HCT116 (cell line): Measurements from ENCODE around the gene AP5Z1. TPM values are rescaled to one million over a fixed set of nuclear protein-coding genes. Genes with fewer than 3 reads are reported as not detected.
A peak's percentile ranks its signal among the peaks of the same experiment; 100 is the strongest.

Experiments used
- ATAC-seq: fragments of 200-7000 bp; cut with Tn5 transposase; 2 replicates; pipeline ENCODE4 v1.9.1; 2020; ENCODE audit warnings: mild to moderate bottlenecking, moderate library complexity
- BruUV-seq: library from RNA; stranded (reverse); fragments of 400-500 nt; replicated peaks from 2 replicates; lab custom pipeline; 2021; lab: Mats Ljungman, UMichigan
- CTCF ChIA-PET: fragments of 300-600 bp; sonication (Branson Sonifier 250); formaldehyde crosslinking; loops from one replicate; lab custom pipeline; 2021; ENCODE audit warnings: antibody characterized with exemption; lab: Charles Lee
- POLR2A ChIA-PET: fragments of 300-600, 350-600 bp; sonication (Branson Sonifier 250); formaldehyde crosslinking; loops from one replicate; lab custom pipeline; 2021; ENCODE audit warnings: antibody characterized with exemption; lab: Charles Lee
- RAD21 ChIA-PET, 2 experiments: fragments of 300-600 bp; sonication (Branson Sonifier 250); formaldehyde crosslinking; loops; one replicate each; lab custom pipeline; 2023; ENCODE audit warnings: low total read pairs in 2 of 2; ENCODE audit not compliant: uncharacterized antibody in 2 of 2, unreplicated experiment in 2 of 2, low non-redundant PET in 1 of 2; lab: Charles Lee
- DNase-seq: peaks from one replicate; pipeline ENCODE4 v3.0.0-alpha.2; 2010; ENCODE audit warnings: low read depth, low spot score
- H2AFZ ChIP-seq: fragments of 200-600 bp; shearing (Covaris generic), sonication (generic); 2 replicates; pipeline ENCODE4 v1.6.1; 2017; ENCODE audit warnings: low read depth, mixed run types, mixed read lengths, antibody characterized with exemption, low read length; ENCODE audit not compliant: poor library complexity, severe bottlenecking
- H3K27ac ChIP-seq: 2 replicates; pipeline ENCODE4 v1.5.1; 2012; ENCODE audit warnings: low read depth, low read length
- H3K27me3 ChIP-seq: fragments of 200-600 bp; sonication (generic); 2 replicates; pipeline ENCODE4 v1.6.1; 2016; ENCODE audit warnings: mixed run types, low read length, mixed read lengths; ENCODE audit not compliant: insufficient read depth
- H3K36me3 ChIP-seq, 2 experiments: fragments of 200-500 bp in 1 of 2; fragments of 200-600 bp in 1 of 2; sonication (Bioruptor generic) in 1 of 2; sonication (generic) in 1 of 2; 2 replicates each; pipeline versions ENCODE4 v1.5.1 to v1.6.1; 2014 to 2016; ENCODE audit warnings: low read length in 2 of 2, inconsistent platforms in 1 of 2, mixed read lengths in 1 of 2, mixed run types in 1 of 2; ENCODE audit not compliant: insufficient read depth in 2 of 2, control insufficient read depth in 1 of 2
- H3K4me1 ChIP-seq, 2 experiments: fragments of 200-600 bp in 1 of 2; sonication (generic) in 1 of 2; 2 replicates each; pipeline versions ENCODE4 v1.5.1 to v1.6.1; 2012 to 2017; ENCODE audit warnings: low read length in 2 of 2, inconsistent platforms in 1 of 2, mild to moderate bottlenecking in 1 of 2, mixed read lengths in 1 of 2, mixed run types in 1 of 2, moderate library complexity in 1 of 2; ENCODE audit not compliant: insufficient read depth in 2 of 2, control insufficient read depth in 1 of 2
- H3K4me2 ChIP-seq: fragments of 200-600 bp; sonication (generic); 2 replicates; pipeline ENCODE4 v1.6.1; 2017; ENCODE audit warnings: mixed run types, low read length, mixed read lengths
- H3K4me3 ChIP-seq, 2 experiments: fragments of 200-600 bp in 1 of 2; sonication (generic) in 1 of 2; replicated peaks in 1 of 2; 2 replicates each; pipeline ENCODE4 v1.5.1; 2011 to 2016; ENCODE audit warnings: low read length in 2 of 2, control low read depth in 1 of 2, low read depth in 1 of 2, mild to moderate bottlenecking in 1 of 2, mixed read lengths in 1 of 2, mixed run types in 1 of 2
- H3K79me2 ChIP-seq: fragments of 200-600 bp; sonication (generic); 2 replicates; pipeline ENCODE4 v1.6.1; 2017; ENCODE audit warnings: mild to moderate bottlenecking, mixed run types, low read length, moderate library complexity, mixed read lengths; ENCODE audit not compliant: insufficient read depth
- H3K9ac ChIP-seq: fragments of 200-600 bp; sonication (generic); 2 replicates; pipeline ENCODE4 v1.6.1; 2016; ENCODE audit warnings: low read length, mixed read lengths
- H3K9me2 ChIP-seq: fragments of 200-600 bp; sonication (generic), shearing (Covaris generic); 2 replicates; pipeline ENCODE4 v1.6.1; 2017; ENCODE audit warnings: mixed run types, mild to moderate bottlenecking, moderate library complexity; ENCODE audit not compliant: insufficient read depth
- H3K9me3 ChIP-seq, 2 experiments: fragments of 200-500 bp in 1 of 2; fragments of 200-600 bp in 1 of 2; sonication (Bioruptor generic) in 1 of 2; sonication (generic) in 1 of 2; 2 replicates each; pipeline ENCODE4 v1.6.1; 2014 to 2017; ENCODE audit warnings: low read length in 2 of 2, mixed read lengths in 2 of 2, inconsistent platforms in 1 of 2, low read depth in 1 of 2, mild to moderate bottlenecking in 1 of 2, mixed run types in 1 of 2, moderate library complexity in 1 of 2; ENCODE audit not compliant: control insufficient read depth in 1 of 2, insufficient read depth in 1 of 2
- H4K20me1 ChIP-seq: fragments of 200-600 bp; sonication (generic), shearing (Covaris generic); 2 replicates; pipeline ENCODE4 v1.6.1; 2017; ENCODE audit warnings: mixed run types, mild to moderate bottlenecking, moderate library complexity; ENCODE audit not compliant: insufficient read depth
- ATF3 ChIP-seq: IDR thresholded peaks from 2 replicates; pipeline ENCODE4 v1.6.1; 2012
- ELF1 ChIP-seq: IDR thresholded peaks from 2 replicates; pipeline ENCODE4 v1.6.1; 2012; ENCODE audit warnings: low read depth, borderline replicate concordance
- EZH2 ChIP-seq: fragments of 200-600 bp; sonication (generic); IDR thresholded peaks from 2 replicates; pipeline ENCODE4 v1.6.1; 2017; ENCODE audit warnings: antibody characterized with exemption, mixed run types
- FOSL1 ChIP-seq: IDR thresholded peaks from 2 replicates; pipeline ENCODE4 v1.6.1; 2012; ENCODE audit warnings: low read depth
- JUND ChIP-seq: IDR thresholded peaks from 2 replicates; pipeline ENCODE4 v1.6.1; 2012
- MAX ChIP-seq: IDR thresholded peaks from 2 replicates; pipeline ENCODE4 v1.6.1; 2012
- POLR2A ChIP-seq: IDR thresholded peaks from 2 replicates; pipeline ENCODE4 v1.7.0; 2011; ENCODE audit warnings: borderline replicate concordance; ENCODE audit not compliant: insufficient read depth, insufficient read length; ENCODE audit errors: extremely low read depth
- POLR2AphosphoS5 ChIP-seq: IDR thresholded peaks from 2 replicates; pipeline ENCODE4 v1.6.1; 2011; ENCODE audit warnings: mild to moderate bottlenecking, low read depth, low read length, moderate library complexity
- RAD21 ChIP-seq: IDR thresholded peaks from 2 replicates; pipeline ENCODE4 v1.6.1; 2012; ENCODE audit warnings: low read depth, mild to moderate bottlenecking
- SIN3A ChIP-seq: IDR thresholded peaks from 2 replicates; pipeline ENCODE4 v1.6.1; 2012; ENCODE audit warnings: low read depth
- SRF ChIP-seq: IDR thresholded peaks from 2 replicates; pipeline ENCODE4 v1.6.1; 2012; ENCODE audit warnings: low read depth
- TCF7L2 ChIP-seq: IDR thresholded peaks from 2 replicates; pipeline ENCODE4 v1.7.0; 2011; ENCODE audit warnings: borderline replicate concordance, inconsistent platforms; ENCODE audit not compliant: insufficient read depth, insufficient read length; ENCODE audit errors: extremely low read depth
- YY1 ChIP-seq: IDR thresholded peaks from 2 replicates; pipeline ENCODE4 v1.6.1; 2011; ENCODE audit warnings: low read length, low read depth, moderate library complexity, mild to moderate bottlenecking; ENCODE audit not compliant: insufficient replicate concordance; ENCODE audit errors: extremely low read depth
- ZFX ChIP-seq: fragments of 450-650 bp; IDR thresholded peaks from 2 replicates; pipeline ENCODE4 v1.6.1; 2017
- intact Hi-C: fragments of 100-400 bp; cut with micrococcal nuclease; formaldehyde crosslinking; loops from 2 replicates; pipeline ENCODE4 v1.10.0; 2022
- total RNA-seq: library from RNA; stranded (reverse); gene quantifications from one replicate; pipeline ENCODE4 v1.2.1, GENCODE V29; 2021; ENCODE audit not compliant: unreplicated experiment
- TF ChIP-seq, protein P1 (sequence below): IDR thresholded peaks from 2 replicates; pipeline ENCODE4 v1.6.1; 2011; ENCODE audit warnings: mild to moderate bottlenecking, low read length, moderate library complexity; ENCODE audit not compliant: insufficient replicate concordance; ENCODE audit errors: extremely low read depth
- TF ChIP-seq, protein P2 (sequence below): IDR thresholded peaks from 2 replicates; pipeline ENCODE4 v1.6.1; 2012; ENCODE audit warnings: low read depth
- TF ChIP-seq, protein P3 (sequence below), 3 experiments: fragments of 200-600 bp in 1 of 3; sonication (generic) in 1 of 3; IDR thresholded peaks in 2 of 3; conservative IDR thresholded peaks in 1 of 3; 2 replicates each; pipeline ENCODE4 v1.5.1; 2012 to 2017; ENCODE audit warnings: low read depth in 2 of 3, low read length in 2 of 3, antibody characterized with exemption in 1 of 3, borderline replicate concordance in 1 of 3, control low read depth in 1 of 3, mild to moderate bottlenecking in 1 of 3, mixed read lengths in 1 of 3, mixed run types in 1 of 3, moderate library complexity in 1 of 3; ENCODE audit not compliant: insufficient read depth in 1 of 3

The AP5Z1 gene
- total RNA-seq, 1 experiment from 2014 or later = 23.2 TPM

- TF ChIP-seq, protein P1, sequence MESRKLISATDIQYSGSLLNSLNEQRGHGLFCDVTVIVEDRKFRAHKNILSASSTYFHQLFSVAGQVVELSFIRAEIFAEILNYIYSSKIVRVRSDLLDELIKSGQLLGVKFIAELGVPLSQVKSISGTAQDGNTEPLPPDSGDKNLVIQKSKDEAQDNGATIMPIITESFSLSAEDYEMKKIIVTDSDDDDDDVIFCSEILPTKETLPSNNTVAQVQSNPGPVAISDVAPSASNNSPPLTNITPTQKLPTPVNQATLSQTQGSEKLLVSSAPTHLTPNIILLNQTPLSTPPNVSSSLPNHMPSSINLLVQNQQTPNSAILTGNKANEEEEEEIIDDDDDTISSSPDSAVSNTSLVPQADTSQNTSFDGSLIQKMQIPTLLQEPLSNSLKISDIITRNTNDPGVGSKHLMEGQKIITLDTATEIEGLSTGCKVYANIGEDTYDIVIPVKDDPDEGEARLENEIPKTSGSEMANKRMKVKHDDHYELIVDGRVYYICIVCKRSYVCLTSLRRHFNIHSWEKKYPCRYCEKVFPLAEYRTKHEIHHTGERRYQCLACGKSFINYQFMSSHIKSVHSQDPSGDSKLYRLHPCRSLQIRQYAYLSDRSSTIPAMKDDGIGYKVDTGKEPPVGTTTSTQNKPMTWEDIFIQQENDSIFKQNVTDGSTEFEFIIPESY = no peak
- peak; percentile 85 for TF ChIP-seq POLR2AphosphoS5
- peak; percentile 62 for TF ChIP-seq POLR2A
- no peak for TF ChIP-seq SRF
- TF ChIP-seq, all 23 proteins: peak for 9
These were observed at the start of gene AP5Z1 (continued) for GRCh38 chr7:4775250-4775847.

DNA sequence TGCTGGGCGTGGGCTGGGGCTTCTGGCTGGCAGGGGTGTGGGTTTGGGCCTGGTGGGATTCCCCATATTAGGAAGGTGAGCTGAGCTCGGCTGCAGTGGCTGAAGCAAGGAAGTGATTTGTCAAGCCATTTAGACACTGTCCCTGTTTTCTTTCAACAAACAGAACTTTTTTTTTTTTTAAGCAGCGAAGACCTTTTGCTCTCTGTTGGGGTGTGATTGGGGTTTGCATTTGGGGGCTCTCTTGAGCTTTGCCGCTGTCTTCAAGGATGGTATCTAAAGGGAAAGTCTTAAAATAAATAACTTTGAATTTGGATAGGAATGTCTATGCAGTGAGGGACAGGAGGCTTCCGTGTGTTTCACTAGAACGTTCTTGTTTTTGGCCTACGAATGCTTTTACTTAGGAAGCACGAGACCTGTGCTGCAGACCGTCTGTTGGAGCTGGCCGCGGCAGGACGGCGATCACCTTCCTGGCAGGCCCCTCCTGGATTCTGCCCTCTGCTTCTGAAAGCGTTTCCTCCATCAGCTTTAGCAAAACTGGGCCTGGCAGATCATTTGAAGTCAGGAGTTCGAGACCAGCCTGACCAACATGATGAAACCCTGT lies 49.5 kb upstream of the AP5Z1 start:
- no peaks in the 10 kb centered on the region for H3K4me1 ChIP-seq
- ChIA-PET RAD21 (no interaction called here), POLR2A (no interaction called here), CTCF (no interaction called here)
- no peak overlapping the region for H3K4me2 ChIP-seq
- no TSS peak for BruUV-seq
- no peak overlapping the region for H2AFZ ChIP-seq
- no peaks in the 10 kb centered on the region for H4K20me1 ChIP-seq
- H3K36me3 ChIP-seq = peaks cover 2 to 5% of the 10 kb centered on the region in 2 experiments; a peak in 1 of 4 replicates
- peaks cover 95% of the 10 kb centered on the region for H3K79me2 ChIP-seq
- no peak overlapping the region for H3K9ac ChIP-seq
- ATAC-seq = no peak
- no peak overlapping the region for H3K27ac ChIP-seq
- no peaks in the 10 kb centered on the region for H3K9me2 ChIP-seq
- no peak overlapping the region for H3K4me3 ChIP-seq
- no peaks in the 10 kb centered on the region for H3K9me3 ChIP-seq
- intact Hi-C loops = no loop called here
- no peaks in the 10 kb centered on the region for H3K27me3 ChIP-seq
- DNase-seq = no peak
- TF ChIP-seq ZFX (no peak), POLR2AphosphoS5 (no peak), POLR2A (no peak), ELF1 (no peak), FOSL1 (no peak), MAX (no peak), SIN3A (no peak), ATF3 (no peak), TCF7L2 (no peak), EZH2 (no peak), RAD21 (no peak), YY1 (no peak), JUND (no peak)
- TF ChIP-seq, protein P2, sequence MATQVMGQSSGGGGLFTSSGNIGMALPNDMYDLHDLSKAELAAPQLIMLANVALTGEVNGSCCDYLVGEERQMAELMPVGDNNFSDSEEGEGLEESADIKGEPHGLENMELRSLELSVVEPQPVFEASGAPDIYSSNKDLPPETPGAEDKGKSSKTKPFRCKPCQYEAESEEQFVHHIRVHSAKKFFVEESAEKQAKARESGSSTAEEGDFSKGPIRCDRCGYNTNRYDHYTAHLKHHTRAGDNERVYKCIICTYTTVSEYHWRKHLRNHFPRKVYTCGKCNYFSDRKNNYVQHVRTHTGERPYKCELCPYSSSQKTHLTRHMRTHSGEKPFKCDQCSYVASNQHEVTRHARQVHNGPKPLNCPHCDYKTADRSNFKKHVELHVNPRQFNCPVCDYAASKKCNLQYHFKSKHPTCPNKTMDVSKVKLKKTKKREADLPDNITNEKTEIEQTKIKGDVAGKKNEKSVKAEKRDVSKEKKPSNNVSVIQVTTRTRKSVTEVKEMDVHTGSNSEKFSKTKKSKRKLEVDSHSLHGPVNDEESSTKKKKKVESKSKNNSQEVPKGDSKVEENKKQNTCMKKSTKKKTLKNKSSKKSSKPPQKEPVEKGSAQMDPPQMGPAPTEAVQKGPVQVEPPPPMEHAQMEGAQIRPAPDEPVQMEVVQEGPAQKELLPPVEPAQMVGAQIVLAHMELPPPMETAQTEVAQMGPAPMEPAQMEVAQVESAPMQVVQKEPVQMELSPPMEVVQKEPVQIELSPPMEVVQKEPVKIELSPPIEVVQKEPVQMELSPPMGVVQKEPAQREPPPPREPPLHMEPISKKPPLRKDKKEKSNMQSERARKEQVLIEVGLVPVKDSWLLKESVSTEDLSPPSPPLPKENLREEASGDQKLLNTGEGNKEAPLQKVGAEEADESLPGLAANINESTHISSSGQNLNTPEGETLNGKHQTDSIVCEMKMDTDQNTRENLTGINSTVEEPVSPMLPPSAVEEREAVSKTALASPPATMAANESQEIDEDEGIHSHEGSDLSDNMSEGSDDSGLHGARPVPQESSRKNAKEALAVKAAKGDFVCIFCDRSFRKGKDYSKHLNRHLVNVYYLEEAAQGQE = no peak
- TF ChIP-seq, protein P3, sequence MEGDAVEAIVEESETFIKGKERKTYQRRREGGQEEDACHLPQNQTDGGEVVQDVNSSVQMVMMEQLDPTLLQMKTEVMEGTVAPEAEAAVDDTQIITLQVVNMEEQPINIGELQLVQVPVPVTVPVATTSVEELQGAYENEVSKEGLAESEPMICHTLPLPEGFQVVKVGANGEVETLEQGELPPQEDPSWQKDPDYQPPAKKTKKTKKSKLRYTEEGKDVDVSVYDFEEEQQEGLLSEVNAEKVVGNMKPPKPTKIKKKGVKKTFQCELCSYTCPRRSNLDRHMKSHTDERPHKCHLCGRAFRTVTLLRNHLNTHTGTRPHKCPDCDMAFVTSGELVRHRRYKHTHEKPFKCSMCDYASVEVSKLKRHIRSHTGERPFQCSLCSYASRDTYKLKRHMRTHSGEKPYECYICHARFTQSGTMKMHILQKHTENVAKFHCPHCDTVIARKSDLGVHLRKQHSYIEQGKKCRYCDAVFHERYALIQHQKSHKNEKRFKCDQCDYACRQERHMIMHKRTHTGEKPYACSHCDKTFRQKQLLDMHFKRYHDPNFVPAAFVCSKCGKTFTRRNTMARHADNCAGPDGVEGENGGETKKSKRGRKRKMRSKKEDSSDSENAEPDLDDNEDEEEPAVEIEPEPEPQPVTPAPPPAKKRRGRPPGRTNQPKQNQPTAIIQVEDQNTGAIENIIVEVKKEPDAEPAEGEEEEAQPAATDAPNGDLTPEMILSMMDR (IDR thresholded peaks at IDR 0.05 in 2 of 3, conservative IDR thresholded peaks at IDR 0.05 in 1 of 3; ENCODE audit: borderline replicate concordance in 1 of 3, insufficient read depth in 1 of 3, low read depth in 2 of 3, low read length in 2 of 3) = no peak
